GM21367 (cell line): Measurements from ENCODE around the gene ATOH7.

Experiments
- ATAC-seq: cut with Tn5 transposase; IDR thresholded peaks from one replicate; pipeline ENCODE4 v1.9.1; 2021; ENCODE audit not compliant: unreplicated experiment

The ATOH7 gene

DNA sequence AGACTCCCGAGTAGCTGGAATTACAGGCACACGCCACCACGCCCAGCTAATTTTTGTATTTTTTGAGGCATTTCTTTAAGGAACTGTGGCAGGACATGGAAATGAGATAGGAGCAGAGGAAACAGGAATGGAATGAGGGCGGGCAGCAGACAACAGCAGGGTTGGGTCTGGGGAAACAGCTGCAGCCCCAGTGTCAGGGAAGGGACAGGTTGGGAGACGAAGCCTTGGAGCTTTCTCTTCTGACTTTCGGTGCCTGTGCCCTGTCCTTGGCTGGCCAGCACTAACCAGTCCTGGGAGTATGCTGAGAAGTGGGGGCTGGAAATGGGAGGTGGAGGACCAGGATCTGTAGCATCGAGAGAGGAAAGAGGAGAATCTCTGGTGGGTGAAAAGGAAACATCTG lies 47.4 kb downstream of the ATOH7 start:
- ATAC-seq, result no peak
